Coronary artery (tissue), 2 donors: ENCODE results near the gene LRTM1.

Experiments
- DNase-seq: peaks from one replicate; pipeline ENCODE4 v3.0.0-alpha.2; 2017; ENCODE audit warnings: low spot score
- H3K27ac ChIP-seq, 2 donors: fragments of 200-600 bp; sonication (generic); one replicate each; pipeline ENCODE4 v1.5.1; 2016 to 2019
- H3K4me3 ChIP-seq: fragments of 200-600 bp; sonication (generic); 2 replicates; pipeline ENCODE4 v1.5.1; 2016; ENCODE audit warnings: mild to moderate bottlenecking, moderate library complexity
- CTCF ChIP-seq: fragments of 200-600 bp; sonication (generic); IDR thresholded peaks from one replicate; pipeline ENCODE4 v1.5.1; 2019; ENCODE audit warnings: antibody characterized with exemption

Gene LRTM1

DNA sequence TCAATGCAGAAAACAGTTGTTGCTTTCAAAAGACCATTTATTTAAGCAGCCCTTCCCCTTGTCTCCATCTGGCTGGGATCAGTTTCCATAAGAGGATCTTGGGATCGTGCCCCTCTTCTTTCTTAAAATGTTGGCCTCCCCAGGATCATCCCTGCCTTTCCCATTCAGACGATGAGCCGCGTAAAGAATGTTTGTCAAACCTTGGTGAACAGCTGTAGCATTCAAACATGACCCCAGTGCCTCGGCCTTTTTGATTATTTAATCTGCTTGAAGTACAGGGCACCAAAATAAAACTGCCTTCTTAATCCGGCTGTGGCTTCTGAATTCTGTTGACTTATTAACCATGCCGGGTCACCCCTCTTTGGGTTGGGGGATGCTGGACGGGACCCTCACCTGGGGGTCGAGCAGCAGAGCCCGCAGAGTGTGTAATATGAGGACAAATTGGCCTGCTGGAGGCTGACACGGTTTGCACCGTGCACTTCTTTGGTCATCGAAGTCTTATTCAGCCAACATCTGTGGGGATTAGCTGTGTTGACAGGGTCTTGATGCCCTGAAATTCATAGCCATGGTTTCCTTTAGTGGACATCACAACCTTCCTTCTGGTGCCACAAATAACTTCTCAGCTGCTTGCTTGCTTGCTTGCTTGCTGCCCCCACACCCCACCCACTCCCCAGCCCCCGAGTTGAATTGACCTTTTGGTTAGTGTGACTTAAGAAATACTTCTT lies at the start of gene LRTM1:
Gene LRTM1 (minus strand): TSS at position 14 of the 725 bp plus-strand sequence. CDS start 148 bp downstream, outside the sequence.
- Histone ChIP-seq H3K4me3 (no peak within 1 kb of the TSS), H3K27ac (no peak within 1 kb of the TSS)
- DNase-seq: no peak
- no peak for TF ChIP-seq CTCF

- DNase-seq: no peak
- H3K27ac ChIP-seq: no peak overlapping the region
- H3K4me3 ChIP-seq: no peak overlapping the region
- TF ChIP-seq CTCF: no peak
Observed at GRCh38 chr3:54977439-54977838, 49.6 kb upstream of the LRTM1 start.

DNA sequence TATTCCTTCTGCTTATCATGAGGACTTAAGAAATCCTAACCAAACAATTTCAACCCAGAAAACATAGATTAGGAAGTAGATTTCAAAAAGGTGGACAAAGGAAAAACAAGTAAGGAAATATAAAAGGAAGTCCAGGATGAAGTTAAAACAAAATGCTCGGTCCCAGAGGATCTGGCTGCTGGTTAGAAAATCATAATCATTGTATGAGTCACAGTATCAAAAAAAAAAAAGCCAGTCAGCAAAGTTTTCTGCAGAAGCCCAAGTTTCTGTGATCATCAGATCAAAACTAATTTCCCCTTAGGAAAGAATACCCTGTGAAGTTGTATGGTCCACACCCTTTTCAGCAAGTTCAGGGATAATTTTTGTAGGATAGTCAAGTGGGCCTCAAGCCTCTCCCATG lies 43.0 kb upstream of the LRTM1 start:
- H3K27ac ChIP-seq: no peak overlapping the region
- DNase-seq: no peak
- no peak for TF ChIP-seq CTCF
- H3K4me3 ChIP-seq: no peak overlapping the region

- no peak overlapping the region for H3K27ac ChIP-seq
- TF ChIP-seq CTCF: no peak
- no peak for DNase-seq
- no peak overlapping the region for H3K4me3 ChIP-seq
Observed at GRCh38 chr3:54969652-54970051, 41.8 kb upstream of the LRTM1 start.

- TF ChIP-seq CTCF: no peak
- H3K27ac ChIP-seq: no peak overlapping the region
- DNase-seq: no peak
- H3K4me3 ChIP-seq: no peak overlapping the region
Observed at GRCh38 chr3:54968546-54969172, 40.8 kb upstream of the LRTM1 start.

- Histone ChIP-seq H3K27ac (no peak overlapping the region), H3K4me3 (no peak overlapping the region)
- TF ChIP-seq CTCF: no peak
- DNase-seq: no peak
Observed at GRCh38 chr3:54967731-54968161, 39.9 kb upstream of the LRTM1 start.

DNA sequence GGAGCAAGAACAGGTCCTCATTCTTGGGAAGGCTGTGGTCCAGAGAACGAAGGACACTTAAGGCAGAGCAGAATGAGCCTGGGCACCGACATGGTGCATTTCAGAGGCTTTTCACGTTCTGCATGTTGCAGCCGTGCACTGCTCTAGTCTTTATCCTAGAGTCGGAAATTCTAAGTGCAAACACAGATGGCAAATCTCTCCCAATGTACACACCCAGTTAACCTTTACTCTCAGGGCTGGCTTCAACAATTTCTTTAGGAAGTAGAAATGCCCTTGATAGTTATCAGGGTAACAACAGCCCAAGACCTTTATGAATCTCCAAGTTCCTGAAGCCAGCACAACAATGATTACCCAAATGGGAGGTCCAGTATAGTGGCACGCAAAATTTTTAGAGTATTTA lies 39.1 kb upstream of the LRTM1 start:
- no peak for TF ChIP-seq CTCF
- H3K27ac ChIP-seq: no peak overlapping the region
- no peak for DNase-seq
- no peak overlapping the region for H3K4me3 ChIP-seq
